Activated naive CD8-positive, alpha-beta T cell treated with anti-CD3 and anti-CD28 coated beads, Interleukin-2, amount 50 U/mL, for 16 hours (primary cell): Measurements from ENCODE around the gene RASGRP1.
"Not testable (repeated sequence)": the region's sequence is repeated elsewhere in the genome, so short reads cannot be mapped to it uniquely, and the experiment has no call there.

Experiments
- DNase-seq: peaks from one replicate; pipeline ENCODE4 v3.0.0-alpha.2; 2020; ENCODE audit warnings: low read depth, low spot score

The RASGRP1 gene

DNA sequence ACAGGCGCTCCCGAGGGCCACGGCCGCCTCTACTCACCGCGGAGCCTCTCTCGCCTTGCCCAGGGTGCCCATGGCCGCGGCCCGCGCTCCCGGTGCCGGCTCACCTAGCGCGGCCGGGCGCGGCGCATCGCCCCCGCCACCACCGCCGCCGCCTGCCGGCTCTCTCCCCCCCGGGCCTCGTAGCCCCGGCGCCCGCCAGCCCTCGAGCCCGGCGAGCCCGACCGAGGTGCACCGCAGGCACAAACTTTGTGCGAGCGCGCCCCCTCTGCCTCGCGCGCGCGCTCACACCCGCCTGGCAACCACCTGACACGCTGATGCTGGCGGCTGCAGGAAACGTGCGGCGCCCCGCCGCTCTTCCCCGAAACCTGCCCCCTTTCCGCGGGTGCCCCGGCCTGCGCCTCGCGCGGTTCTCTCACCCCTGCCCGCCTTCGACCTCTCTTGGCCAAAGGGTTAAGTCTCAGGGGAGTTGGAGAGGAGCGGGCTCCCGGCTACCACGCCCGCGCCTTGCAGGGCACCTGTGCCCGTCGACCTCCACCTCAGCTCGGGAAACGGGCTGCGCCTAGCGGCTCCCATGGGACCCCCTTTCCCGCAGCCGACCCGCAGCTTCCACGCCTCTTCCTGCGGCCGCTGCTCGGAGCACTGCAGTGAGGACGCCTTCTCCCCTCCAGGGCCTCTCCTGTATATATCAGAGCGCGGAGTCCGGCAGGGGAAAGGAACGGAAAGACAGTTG is at the start of gene RASGRP1:
TSS of gene RASGRP1 (minus strand) at position 258 of the 730 bp plus-strand sequence. CDS start at position 72, 186 bp downstream.
- peak; percentile 64 for DNase-seq

GRCh38 chr15:38613085-38613484 is 48.5 kb upstream of the RASGRP1 start:
- DNase-seq = no peak

DNA sequence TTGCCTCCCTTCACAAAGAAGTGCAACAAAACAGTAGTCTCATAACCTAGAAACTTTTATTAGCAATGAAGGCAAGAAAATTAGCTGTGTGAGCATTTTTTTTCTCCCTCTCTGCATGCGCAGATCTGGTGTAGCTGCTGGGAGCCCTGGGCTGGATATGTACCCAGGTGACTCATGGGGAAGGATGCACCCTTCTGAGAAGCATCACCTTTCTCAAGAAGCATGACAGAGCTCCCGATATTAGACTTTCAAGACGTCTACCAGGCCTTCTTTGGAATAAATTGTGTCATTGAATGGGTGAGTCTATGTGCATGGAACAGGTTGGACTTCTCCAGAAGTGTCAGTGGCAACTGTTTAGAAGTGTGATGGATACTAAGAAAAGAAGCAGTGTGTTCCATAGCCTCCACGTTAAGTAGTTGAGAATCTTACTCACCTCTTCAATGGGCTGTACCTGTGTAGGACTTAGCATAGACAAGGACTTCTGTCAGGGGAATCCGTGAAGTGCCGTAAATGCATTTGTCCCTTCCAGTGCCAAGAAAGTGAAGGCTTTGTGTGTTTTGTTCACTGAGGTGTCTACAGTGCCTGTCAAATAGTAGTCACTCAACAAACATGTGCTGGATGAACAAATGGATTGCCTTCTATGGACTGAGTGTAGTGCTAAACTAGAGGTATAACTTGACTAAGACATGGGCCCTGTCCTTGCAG is 47.7 kb upstream of the RASGRP1 start:
- no peak for DNase-seq

DNA sequence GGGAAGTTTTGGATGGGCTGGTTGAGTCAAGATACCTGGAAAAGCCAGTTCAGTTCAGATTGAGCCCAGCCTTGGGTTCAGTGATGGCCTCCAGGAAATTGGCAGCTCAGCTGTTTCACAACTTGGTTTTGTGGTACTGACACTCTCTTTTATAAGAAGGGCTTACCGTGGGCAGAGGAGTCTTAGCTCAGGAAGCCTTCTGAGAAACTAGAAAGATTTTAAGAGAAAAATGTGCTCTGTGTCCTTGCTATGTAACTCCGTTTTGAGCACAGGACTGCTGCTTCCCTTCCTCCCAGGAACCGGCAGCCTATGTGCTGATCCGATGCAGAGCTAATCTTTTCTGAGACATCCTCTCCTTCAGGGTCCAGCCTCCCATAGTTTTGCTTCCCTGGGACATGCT is 46.6 kb upstream of the RASGRP1 start:
- no peak for DNase-seq

- DNase-seq = no peak
Observed at GRCh38 chr15:38610748-38611147, 46.1 kb upstream of the RASGRP1 start.

DNA sequence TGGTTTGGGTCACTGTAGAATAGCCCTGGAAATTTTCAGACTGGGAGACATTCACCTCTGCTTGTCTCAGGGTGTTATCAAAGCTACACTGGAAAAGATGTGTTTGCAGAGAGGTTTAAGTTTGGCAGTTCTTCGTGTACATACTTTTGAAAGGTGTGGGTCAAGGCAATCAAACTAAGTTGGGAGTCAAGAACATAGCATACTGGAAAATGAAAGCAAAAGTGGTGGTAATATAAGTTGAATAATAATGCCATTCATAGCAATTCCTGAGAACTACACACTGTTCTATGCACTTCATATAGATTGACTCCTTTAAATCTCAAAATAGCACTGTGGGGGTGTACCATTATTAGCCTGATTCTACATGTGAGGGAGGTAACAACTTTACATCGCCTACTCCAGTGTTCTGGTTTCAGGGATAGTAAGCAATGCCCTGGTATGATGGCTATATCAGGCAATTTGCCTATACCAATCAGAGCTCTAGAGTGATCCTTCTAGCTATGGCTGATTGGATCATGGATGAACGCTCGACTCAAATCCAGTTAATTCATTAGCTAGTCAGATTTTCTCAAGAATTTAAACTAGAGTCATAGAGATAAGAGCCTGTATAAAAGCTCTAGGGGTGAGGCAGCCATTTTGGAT is 44.6 kb upstream of the RASGRP1 start:
- no peak for DNase-seq

- DNase-seq = no peak
Observed at GRCh38 chr15:38608682-38609081, 44.1 kb upstream of the RASGRP1 start.

DNA sequence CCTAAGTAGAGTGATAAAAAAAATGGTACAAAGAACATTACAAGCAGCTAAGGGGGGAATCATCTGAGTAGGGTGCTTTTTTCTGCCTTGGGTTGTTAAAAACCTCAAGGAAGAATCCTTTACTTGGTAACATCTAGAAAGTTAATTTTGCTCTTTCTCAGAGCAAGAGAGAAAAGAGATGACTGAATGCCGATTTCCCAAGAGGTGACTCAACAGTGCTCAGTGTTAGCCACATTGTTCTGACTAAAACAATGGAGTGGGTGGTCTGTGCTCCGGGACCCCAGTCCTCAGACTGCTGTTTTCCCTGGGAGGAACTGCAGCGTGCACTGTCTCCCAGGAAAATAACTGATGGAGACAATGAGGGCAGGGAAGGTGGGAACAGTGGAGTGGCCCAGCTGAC is 41.1 kb upstream of the RASGRP1 start:
- DNase-seq = no peak

DNA sequence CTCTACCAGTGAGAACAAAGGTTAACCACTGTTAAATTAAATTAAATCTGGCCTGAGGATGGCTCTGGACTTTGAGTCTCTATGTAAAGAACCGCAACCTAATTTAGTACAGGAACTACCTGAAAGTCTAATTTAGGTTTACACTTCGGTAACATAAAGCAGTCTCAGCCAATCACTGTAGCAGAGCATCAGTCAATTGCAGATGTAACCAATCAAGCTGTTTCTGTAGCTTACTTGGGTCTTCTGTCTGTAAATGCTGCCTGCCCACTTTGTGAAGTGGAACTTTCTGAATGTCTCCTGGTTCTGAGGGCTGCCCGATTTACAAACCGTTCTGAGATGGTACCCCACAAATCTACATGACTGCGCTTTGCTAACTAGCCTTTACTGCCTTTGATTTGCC is 39.1 kb upstream of the RASGRP1 start:
- no peak for DNase-seq

- DNase-seq = no peak
Observed at GRCh38 chr15:38602910-38603670, 38.5 kb upstream of the RASGRP1 start.

GRCh38 chr15:38600236-38600635 is 35.6 kb upstream of the RASGRP1 start:
- no peak for DNase-seq

DNA sequence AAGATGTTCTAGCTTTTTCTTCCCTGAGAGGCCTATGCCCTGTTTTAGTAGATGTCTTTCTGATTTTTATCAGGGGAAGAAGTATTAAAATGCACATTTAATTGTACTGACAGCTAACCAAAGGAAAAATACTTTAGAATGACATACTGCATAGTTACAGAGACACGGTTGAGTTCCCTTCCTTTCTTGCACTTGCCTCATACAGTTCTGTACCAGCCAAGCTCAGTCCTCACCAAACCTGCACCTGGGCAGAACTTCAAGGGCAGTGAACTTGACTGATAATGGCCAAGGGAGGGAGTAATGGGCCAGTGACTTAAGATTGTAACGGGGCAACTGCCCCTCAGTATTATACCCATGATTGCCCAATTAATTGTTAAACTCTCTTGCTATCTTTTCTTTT is 34.1 kb upstream of the RASGRP1 start:
- no peak for DNase-seq

DNA sequence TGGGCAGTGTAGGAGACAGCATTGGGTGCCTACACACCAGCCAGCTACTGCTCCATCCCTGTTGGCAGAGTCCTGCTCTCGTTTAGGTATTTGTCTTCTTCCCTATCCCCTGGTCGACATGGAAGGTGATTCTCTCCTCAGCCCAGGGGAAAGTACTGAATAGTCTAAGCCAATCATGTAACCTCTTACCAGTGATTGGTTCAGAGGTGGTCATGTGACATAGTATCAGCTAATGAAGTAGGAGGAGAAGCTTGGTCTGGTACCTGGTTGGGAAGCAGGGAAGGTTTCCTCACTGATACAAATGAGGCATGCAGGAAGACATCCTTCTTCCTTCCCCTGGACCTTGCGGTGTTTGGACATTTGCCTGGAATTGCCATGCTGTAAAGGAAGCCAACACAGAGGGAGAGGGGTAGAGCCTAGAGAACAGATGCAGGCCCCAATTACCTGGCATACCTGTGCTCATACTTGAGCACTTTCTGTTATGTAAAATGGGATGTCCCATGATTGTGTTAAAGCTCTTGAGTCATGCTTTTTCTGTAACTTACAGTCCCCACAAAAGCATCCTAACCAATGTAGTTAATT is 32.7 kb upstream of the RASGRP1 start:
- no peak for DNase-seq

GRCh38 chr15:38593524-38593923 is 28.9 kb upstream of the RASGRP1 start:
- DNase-seq = no peak

DNA sequence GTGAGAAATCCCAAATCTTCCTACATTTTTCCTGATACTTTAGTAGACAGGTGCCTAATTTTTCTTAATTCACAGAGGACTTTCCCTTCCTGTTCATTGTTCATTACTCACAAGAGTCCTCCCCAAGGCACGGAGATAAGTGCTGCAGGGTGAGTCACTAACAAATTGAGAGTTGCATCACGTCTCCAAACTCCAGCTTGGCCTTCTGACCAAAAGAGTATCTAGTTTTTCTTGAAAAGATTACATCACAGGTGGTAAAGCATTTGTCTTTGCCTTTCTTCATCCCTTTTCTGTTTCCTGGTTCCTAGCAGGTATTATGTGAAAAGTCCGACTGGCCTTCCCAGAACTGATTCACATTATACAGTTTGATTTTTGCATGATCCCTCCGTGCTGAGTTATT is 24.9 kb upstream of the RASGRP1 start:
- no peak for DNase-seq

DNA sequence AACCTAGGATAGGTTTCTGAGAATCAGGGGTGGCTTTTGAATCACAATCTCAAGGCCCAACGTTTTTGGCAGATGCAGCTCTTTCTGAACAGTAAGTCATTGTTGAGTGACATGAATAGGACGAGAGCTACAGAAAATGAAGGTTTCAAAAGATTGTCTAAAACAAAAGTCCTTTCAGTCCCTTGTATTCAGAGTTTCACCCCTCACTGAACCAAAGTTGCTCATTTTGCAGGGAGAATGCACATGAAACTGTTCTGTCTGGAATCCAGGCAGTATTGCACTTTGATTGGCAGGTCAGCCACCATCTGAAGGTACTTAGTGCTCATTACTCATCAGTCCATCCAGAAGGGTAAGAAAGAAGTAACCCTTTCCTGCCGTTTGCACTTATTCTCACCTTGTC is 24.1 kb upstream of the RASGRP1 start:
- DNase-seq = no peak

- DNase-seq = no peak
Observed at GRCh38 chr15:38587214-38587613, 22.6 kb upstream of the RASGRP1 start.

DNA sequence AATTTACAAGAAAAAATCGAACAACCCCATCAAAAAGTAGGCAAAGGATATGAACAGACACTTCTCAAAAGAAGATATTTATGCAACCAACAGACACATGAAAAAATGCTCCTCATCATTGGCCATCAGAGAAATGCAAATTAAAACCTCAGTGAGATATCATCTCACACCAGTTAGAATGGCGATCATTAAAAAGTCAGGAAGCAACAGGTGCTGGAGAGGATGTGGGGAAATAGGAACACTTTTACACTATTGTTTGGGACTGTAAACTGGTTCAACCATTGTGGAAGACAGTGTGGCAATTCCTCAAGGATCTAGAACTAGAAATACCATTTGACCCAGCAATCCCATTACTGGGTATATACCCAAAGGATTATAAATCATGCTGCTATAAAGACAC is 21.4 kb upstream of the RASGRP1 start:
- not testable (repeated sequence) for DNase-seq

GRCh38 chr15:38578626-38579025 is 14.0 kb upstream of the RASGRP1 start:
- no peak for DNase-seq

- no peak for DNase-seq
Observed at GRCh38 chr15:38577424-38577987, 12.9 kb upstream of the RASGRP1 start.

DNA sequence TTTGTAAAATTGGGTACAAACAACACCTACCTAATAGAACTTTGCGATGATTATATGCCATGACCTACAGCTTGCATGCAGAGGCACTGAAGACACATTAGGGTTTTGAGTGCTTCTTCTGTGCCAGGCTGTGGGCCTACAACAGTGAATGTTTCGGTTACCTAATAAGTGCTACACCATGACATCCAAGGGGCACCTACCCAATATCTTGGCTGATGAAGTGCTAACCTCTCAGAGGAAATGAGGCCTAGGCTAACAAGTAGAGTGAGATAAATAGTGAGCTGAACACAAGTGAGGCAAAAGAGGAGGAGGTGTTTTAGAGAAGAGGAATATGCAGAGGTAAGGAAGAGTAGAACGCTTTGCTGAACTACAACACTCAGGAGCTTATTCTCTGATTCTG is 12.2 kb upstream of the RASGRP1 start:
- DNase-seq = no peak
